ENCODE measurements around the gene CCDC68.

Gene CCDC68

DNA sequence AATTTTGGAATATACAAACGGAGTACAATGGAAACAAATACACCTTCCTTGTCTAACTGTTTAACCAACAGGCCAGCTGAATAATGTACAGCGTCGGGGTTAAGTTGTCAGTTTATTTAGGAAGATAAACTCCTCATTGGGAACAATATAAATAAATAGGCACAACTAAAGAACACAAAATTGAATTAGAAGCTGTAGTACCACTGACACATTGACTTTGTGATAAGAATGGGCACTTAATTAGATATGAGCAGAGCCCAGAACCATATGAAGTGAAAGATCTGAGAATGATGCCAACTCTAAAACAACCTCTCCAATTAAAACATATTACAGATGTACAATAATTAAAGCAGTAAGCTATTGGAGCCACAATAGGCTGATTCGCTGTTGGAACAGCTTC lies 44.4 kb downstream of the CCDC68 start:
- DNase-seq, result no peak

GRCh38 chr18:54911551-54911950 lies 47.7 kb downstream of the CCDC68 start:
- DNase-seq, result no peak

DNA sequence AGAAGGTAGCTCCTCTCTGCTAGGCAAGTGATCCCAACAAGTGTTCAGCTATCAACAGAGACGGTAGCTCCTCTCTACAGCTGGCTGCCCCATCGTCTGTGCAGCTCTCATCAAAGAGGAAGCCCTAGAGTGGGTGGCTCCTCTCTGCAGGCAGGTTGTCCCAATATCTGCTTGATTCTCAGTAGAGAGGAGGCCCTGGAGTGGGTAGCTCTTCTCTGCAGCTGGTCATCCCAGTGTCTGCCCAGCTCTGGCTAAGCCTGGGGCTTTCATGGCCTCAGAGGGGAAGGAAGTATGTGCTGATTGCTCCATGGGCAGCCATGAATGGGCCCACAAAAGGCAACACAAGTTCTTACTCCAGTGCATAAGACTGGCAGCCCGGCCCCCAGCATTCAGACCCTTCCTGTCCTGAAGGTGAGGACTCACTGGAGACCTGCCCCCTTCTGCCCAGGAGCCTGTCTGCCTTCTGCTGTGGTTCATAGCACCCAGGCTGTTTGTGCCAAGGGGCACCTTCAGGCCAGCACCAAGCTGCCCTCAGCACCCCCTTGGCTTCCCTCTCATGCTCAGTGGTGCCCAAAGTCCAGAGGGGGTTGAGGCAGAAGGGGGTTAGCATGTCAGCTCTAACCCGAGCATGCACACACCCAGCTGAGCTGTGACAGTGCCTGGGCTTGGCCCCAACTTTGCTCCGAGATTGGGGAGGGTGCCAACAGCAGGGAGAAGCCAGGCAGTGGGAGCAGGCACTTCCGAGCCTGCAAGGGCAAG lies 48.9 kb downstream of the CCDC68 start:
- no peak for DNase-seq

GRCh38 chr18:54909538-54909937 lies 49.7 kb downstream of the CCDC68 start:
- DNase-seq, result no peak

GRCh38 chr18:54906331-54907185 lies 52.7 kb downstream of the CCDC68 start:
- no peak for DNase-seq

DNA sequence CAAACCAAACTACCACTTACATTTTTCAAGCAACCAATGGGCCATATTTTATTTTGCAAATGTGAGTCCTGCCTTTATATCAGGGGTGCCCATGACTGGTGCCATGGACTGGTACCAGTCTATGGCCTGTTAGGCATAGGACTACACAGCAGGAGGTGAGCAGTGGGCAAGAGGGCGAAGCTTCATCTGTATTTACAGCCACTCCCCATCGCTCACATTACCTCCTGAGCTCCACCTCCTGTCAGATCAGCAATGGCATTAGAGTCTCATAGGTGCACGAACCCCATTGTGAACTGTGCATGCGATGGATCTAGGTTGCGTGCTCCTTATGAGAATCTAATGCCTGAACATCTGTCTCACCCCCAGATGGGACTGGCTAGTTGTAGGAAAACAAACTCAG lies 53.6 kb downstream of the CCDC68 start:
- DNase-seq, result no peak

GRCh38 chr18:54904581-54904980 lies 54.7 kb downstream of the CCDC68 start:
- no peak for DNase-seq

DNA sequence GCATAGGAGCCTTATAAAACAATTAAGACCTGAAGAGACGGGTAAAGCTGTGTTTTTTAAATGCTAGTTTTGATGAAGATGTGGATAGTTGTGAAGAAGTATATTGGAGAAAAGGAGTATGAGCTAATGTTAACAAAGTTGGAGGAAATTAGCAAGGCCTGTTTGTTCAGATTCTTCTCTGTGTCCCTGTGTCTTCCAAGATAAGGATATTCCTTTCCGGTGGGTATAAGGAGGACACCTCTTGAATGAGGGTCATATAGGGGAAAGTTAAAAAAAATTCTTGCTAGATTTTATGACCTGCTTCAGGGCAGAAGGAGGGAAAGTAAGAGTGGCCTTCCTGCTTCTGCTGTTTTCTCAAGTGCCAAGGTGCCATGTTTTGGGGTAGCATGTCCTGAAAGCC lies 59.0 kb downstream of the CCDC68 start:
- DNase-seq, result no peak

- DNase-seq, result no peak
Measured at GRCh38 chr18:54899500-54899899, 59.8 kb downstream of the CCDC68 start.

DNA sequence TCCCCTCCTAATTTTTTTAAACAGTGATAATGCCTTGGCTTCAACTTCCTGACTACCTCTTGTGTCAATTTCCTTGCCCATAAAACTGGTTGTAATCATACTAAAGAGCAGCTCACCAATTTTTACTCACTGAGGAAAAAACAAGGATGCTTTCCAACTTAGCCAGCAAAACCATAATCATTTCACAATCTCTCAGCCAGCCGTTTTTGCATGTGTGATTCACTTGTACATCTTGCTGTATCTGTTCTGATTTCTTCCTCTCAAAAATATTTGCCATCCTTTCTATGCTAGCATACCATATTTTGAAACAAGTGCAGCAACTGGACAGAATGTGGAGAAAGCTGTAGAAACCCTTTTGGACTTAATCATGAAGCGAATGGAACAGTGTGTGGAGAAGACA lies 70.3 kb downstream of the CCDC68 start:
- no peak for DNase-seq

DNA sequence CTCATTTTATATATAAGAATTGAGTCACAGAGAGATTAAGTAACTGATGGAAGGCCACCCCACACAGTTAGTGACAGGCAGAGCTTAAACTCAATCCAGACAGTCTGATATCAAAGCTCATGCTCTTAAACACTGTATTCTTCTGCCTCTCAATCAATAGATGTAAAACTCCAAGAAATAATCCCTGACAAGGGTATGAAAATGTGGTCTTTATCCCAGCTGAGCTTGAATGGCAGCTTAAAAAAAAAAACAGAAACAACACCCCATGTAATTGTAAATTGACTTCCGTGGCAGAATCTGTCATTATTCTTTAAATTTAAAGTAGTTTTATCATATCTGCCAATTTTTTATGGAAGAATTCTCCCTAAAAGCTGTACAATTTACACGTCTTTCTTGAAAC lies 70.9 kb downstream of the CCDC68 start:
- DNase-seq, result no peak

DNA sequence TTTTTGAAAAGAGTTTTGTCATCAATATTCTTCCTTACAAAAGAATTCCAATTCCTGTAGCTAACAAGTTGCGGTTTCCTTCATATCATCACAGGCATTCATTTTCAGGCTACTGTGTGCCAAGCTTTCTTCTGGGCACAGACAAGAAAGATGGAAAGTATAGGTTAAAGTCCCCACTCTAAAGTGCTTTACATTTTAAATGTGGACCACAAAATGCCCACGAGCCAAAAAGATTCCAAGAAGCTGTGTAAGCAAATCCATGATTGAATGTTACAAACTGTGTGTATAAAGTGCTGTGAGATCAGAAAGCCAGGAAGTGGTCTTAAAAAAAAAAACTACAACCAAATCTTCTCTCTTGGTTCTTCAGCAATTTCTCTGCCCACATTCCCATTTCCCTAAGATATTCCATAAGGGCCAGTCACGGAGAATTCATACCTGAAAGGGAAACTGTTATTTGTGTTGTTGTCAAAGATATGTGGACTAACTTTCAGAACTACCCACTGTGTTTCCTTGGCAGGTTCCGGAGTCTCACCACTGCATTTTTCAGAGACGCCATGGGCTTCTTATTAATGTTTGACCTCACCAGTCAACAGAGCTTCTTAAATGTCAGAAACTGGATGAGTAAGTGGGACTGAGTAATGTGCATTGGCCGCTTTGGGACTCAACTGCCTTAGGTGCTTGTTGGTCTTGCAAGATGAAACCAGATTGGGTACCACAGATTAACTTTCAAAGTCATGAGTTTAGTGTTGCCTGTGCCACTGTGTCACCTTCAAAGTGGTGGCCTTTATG lies 75.3 kb downstream of the CCDC68 start:
- DNase-seq, result no peak

DNA sequence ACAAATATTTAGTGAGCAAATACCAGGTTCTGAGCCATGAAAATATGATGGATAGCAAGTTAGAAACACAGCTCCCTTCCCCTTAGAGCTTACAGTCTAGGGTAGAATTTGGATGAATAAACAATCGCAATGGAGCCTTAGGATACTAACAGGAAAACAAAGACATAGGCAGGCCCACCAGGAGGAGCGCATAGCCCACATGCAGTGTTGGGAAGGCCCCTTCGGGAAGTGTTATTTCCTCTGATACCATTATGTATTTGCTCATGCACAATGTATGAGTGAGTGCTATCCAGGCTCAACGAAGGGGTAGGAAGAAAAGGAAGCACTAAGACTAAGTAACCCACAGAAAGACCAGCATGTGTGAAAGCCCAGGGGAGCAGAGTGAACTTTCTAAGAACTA lies 76.9 kb downstream of the CCDC68 start:
- DNase-seq, result no peak

- DNase-seq, result no peak
Measured at GRCh38 chr18:54881229-54881768, 78.0 kb downstream of the CCDC68 start.

- DNase-seq, result no peak
Measured at GRCh38 chr18:54880395-54881105, 78.7 kb downstream of the CCDC68 start.

GRCh38 chr18:54879691-54880090 lies 79.6 kb downstream of the CCDC68 start:
- DNase-seq, result no peak

- DNase-seq, result no peak
Measured at GRCh38 chr18:54878659-54879358, 80.5 kb downstream of the CCDC68 start.

- no peak for DNase-seq
Measured at GRCh38 chr18:54878159-54878622, 81.1 kb downstream of the CCDC68 start.

DNA sequence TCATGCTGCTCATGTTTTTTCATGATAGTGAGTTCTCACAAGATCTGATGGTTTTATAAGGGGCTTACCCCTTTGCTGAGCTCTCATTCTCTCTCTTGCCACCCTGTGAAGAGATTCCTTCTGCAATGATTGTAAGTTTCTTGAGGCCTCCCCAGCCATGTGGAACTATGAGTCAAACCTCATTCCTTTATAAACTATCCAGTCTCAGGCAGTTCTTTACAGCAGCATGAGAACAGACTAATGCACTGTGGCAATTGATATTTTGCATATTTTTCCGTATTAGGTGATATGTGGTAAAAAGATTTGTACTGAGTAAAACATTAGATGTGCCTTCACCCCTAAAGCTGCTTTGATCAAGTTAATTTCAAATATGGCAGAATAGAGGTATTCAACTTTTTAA lies 82.2 kb downstream of the CCDC68 start:
- DNase-seq, result no peak

DNA sequence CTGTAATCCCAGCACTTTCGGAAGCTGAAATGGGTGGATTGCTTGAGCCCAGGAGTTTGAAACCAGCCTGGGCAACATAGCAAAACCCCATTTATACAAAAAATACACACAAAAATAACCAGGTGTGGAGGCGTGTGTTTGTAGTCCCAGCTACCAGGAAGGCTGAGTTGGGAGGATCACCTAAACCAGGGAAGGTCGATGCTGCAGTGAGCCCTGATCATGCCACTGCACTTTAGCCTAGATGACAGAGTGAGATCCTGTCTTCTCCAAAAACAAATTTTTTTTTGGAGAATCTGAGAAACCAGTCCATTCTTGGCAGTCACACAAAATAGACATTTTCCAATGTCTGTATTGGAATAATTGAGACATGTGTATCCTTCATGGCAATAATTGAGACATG lies 84.2 kb downstream of the CCDC68 start:
- no peak for DNase-seq

DNA sequence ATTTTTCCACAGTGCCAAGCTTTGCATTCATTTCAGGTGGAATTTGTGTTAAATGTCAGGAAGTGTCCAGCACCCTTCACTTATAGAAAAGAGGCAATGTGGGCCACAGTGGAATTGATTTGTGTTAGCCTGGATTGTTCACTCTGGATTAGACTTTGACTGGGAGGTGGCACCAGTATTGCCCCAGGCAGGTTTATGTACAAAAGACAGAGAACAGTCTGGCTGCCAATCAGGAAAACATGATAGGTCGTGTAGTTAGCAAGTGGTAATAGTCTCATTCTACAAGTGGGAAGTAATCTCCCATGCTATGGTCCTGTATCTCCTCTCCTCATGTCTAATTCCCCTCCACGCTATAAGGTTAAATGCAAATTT lies 85.4 kb downstream of the CCDC68 start:
- DNase-seq, result no peak

DNA sequence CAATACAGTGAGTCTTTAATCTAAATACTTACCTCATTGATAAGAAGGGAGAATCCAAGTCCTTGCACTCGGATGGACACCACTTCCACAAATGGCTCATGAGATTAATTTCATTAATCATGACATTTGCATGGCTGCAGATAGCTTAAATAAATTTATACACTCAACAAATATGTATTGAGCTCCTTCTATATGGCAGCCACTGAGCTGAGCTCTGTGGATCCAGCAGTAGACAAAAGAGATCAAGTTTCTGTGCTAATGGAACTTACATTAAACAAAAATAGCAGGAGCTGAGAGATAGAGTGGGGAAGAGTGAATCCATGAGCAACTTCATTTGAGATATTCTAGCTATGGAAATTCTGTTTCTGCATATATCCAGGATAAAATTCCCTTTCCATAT lies 86.6 kb downstream of the CCDC68 start:
- no peak for DNase-seq
